HepG2 (cell line): ENCODE results near the gene AQP10. TPM values are rescaled to one million over a fixed set of nuclear protein-coding genes. Genes with fewer than 3 reads are reported as not detected.

Experiments
- BRCA1 ChIP-seq: sonication (generic); formaldehyde crosslinking; IDR thresholded peaks from 2 replicates; pipeline ENCODE4 v1.4.0; 2020; ENCODE audit warnings: missing genetic modification reagents
- CENPX ChIP-seq: sonication (generic); formaldehyde crosslinking; IDR thresholded peaks from 2 replicates; pipeline ENCODE4 v1.9.0; 2021; ENCODE audit warnings: mild to moderate bottlenecking, missing genetic modification reagents, moderate library complexity
- CREB1 ChIP-seq, 2 experiments: fragments of 450-650 bp in 1 of 2; IDR thresholded peaks; 2 replicates each; pipeline ENCODE4 v1.6.1; 2016 to 2017; ENCODE audit warnings: control low read depth in 1 of 2, mild to moderate bottlenecking in 1 of 2, missing compliant biosample characterization in 1 of 2, missing genetic modification characterization in 1 of 2
- CREM ChIP-seq, 2 experiments: sonication (generic) in 1 of 2; formaldehyde crosslinking in 1 of 2; IDR thresholded peaks; 2 replicates each; pipeline versions ENCODE4 v1.4.0 to v1.6.1; 2016 to 2020; ENCODE audit warnings: antibody characterized with exemption in 1 of 2, mild to moderate bottlenecking in 1 of 2, missing genetic modification reagents in 1 of 2
- FOXM1 ChIP-seq: sonication (generic); formaldehyde crosslinking; IDR thresholded peaks from 2 replicates; pipeline ENCODE4 v1.5.0; 2020; ENCODE audit warnings: missing genetic modification reagents
- GATAD2A ChIP-seq: IDR thresholded peaks from 2 replicates; pipeline ENCODE4 v1.6.1; 2016
- HNRNPK ChIP-seq: fragments of 200-400 bp; formaldehyde crosslinking; IDR thresholded peaks from 2 replicates; pipeline ENCODE4 v1.6.1; 2018; ENCODE audit warnings: low read length, low read depth, moderate library complexity, mild to moderate bottlenecking; ENCODE audit not compliant: poor library complexity, severe bottlenecking
- JUN ChIP-seq: sonication (generic); formaldehyde crosslinking; IDR thresholded peaks from 2 replicates; pipeline ENCODE4 v1.4.0; 2020; ENCODE audit warnings: mild to moderate bottlenecking, missing genetic modification reagents
- NCOA2 ChIP-seq: sonication (generic); formaldehyde crosslinking; IDR thresholded peaks from 2 replicates; pipeline ENCODE4 v1.8.0; 2022; ENCODE audit warnings: inconsistent platforms
- NFATC3 ChIP-seq: sonication (generic); formaldehyde crosslinking; IDR thresholded peaks from 2 replicates; pipeline ENCODE4 v1.5.1; 2020; ENCODE audit warnings: mild to moderate bottlenecking, missing genetic modification reagents
- NRL ChIP-seq: sonication (generic); formaldehyde crosslinking; IDR thresholded peaks from 2 replicates; pipeline ENCODE4 v1.5.0; 2020; ENCODE audit warnings: missing genetic modification reagents, mild to moderate bottlenecking, moderate library complexity, borderline replicate concordance
- ONECUT2 ChIP-seq: sonication (generic); formaldehyde crosslinking; IDR thresholded peaks from 2 replicates; pipeline ENCODE4 v1.4.0; 2020; ENCODE audit warnings: missing genetic modification reagents
- PHF20 ChIP-seq: sonication (generic); formaldehyde crosslinking; IDR thresholded peaks from 2 replicates; pipeline ENCODE4 v1.5.0; 2020; ENCODE audit warnings: mild to moderate bottlenecking, missing genetic modification reagents
- SIN3B ChIP-seq: fragments of 150-350 bp; IDR thresholded peaks from 2 replicates; pipeline ENCODE4 v1.6.1; 2014; ENCODE audit warnings: low read length
- SOX13 ChIP-seq, 3 experiments: fragments of 450-650 bp in 1 of 3; sonication (generic) in 1 of 3; formaldehyde crosslinking in 1 of 3; IDR thresholded peaks in 2 of 3; conservative IDR thresholded peaks in 1 of 3; 2 replicates each; pipeline versions ENCODE4 v1.5.0 to v1.6.1; 2016 to 2020; ENCODE audit warnings: antibody characterized with exemption in 1 of 3, mild to moderate bottlenecking in 1 of 3, missing compliant biosample characterization in 1 of 3, missing genetic modification reagents in 1 of 3, moderate library complexity in 1 of 3
- YEATS4 ChIP-seq: sonication (generic); formaldehyde crosslinking; IDR thresholded peaks from 2 replicates; pipeline ENCODE4 v1.4.0; 2020; ENCODE audit warnings: missing genetic modification reagents, borderline replicate concordance
- ZFYVE20 ChIP-seq: sonication (generic); formaldehyde crosslinking; IDR thresholded peaks from 2 replicates; pipeline ENCODE4 v1.8.0; 2023; ENCODE audit warnings: low read depth, mild to moderate bottlenecking, moderate library complexity, missing genetic modification reagents, borderline replicate concordance
- ZNF124 ChIP-seq: sonication (generic); formaldehyde crosslinking; IDR thresholded peaks from 2 replicates; pipeline ENCODE4 v1.4.0; 2020; ENCODE audit warnings: missing genetic modification reagents
- ZNF367 ChIP-seq: sonication (generic); formaldehyde crosslinking; IDR thresholded peaks from 2 replicates; pipeline ENCODE4 v1.4.0; 2020; ENCODE audit warnings: missing genetic modification reagents, borderline replicate concordance
- ZNF7 ChIP-seq: IDR thresholded peaks from 2 replicates; pipeline ENCODE4 v1.6.1; 2016; ENCODE audit warnings: missing biosample characterization, missing genetic modification reagents
- ZNF703 ChIP-seq: sonication (generic); formaldehyde crosslinking; IDR thresholded peaks from 2 replicates; pipeline ENCODE4 v1.5.1; 2020; ENCODE audit warnings: missing genetic modification reagents, mild to moderate bottlenecking, moderate library complexity, borderline replicate concordance
- ZNF883 ChIP-seq: sonication (generic); formaldehyde crosslinking; IDR thresholded peaks from 2 replicates; pipeline ENCODE4 v1.5.1; 2020; ENCODE audit warnings: mild to moderate bottlenecking, missing genetic modification reagents; ENCODE audit errors: not compliant biosample characterization
- polyA plus RNA-seq, 8 experiments: library from polyadenylated mRNA; depleted of rRNA in 3 of 8; stranded (reverse) in 7 of 8; unstranded in 1 of 8; fragments of >200 nt; fragmentation: Illumina TruSeq in 4 of 8; extraction: Trizol in 4 of 8; gene quantifications; 2 replicates each; pipeline versions ENCODE4 v1.2.1 to v1.2.3, GENCODE V29; 2011 to 2016; ENCODE audit warnings: low read depth in 4 of 8, missing spikeins in 1 of 8, mixed read lengths in 1 of 8; ENCODE audit not compliant: insufficient read depth in 1 of 8
- total RNA-seq, 5 experiments: library from RNA; depleted of rRNA; stranded (reverse); fragments of >200 nt; fragmentation: Illumina TruSeq; extraction: Trizol; gene quantifications; 2 replicates each; pipeline ENCODE4 v1.2.3, GENCODE V29; 2016; ENCODE audit warnings: low read depth in 1 of 5
- TF ChIP-seq, protein P1 (sequence below): sonication (generic); formaldehyde crosslinking; IDR thresholded peaks from 2 replicates; pipeline ENCODE4 v1.9.0; 2022; ENCODE audit warnings: low read depth, missing genetic modification reagents
- TF ChIP-seq, protein P2 (sequence below): sonication (generic); formaldehyde crosslinking; IDR thresholded peaks from 2 replicates; pipeline ENCODE4 v1.5.0; 2020; ENCODE audit warnings: missing genetic modification reagents
- TF ChIP-seq, protein P3 (sequence below): sonication (generic); formaldehyde crosslinking; IDR thresholded peaks from 2 replicates; pipeline ENCODE4 v1.4.0; 2020; ENCODE audit warnings: mild to moderate bottlenecking, low read depth, missing genetic modification reagents

Gene AQP10
- total and polyA plus RNA-seq, 2 of the 13 experiments (the other 11 are each of a cell fraction or from before 2014, with no cell fraction given), result 0.30 TPM; not detected in 1

DNA sequence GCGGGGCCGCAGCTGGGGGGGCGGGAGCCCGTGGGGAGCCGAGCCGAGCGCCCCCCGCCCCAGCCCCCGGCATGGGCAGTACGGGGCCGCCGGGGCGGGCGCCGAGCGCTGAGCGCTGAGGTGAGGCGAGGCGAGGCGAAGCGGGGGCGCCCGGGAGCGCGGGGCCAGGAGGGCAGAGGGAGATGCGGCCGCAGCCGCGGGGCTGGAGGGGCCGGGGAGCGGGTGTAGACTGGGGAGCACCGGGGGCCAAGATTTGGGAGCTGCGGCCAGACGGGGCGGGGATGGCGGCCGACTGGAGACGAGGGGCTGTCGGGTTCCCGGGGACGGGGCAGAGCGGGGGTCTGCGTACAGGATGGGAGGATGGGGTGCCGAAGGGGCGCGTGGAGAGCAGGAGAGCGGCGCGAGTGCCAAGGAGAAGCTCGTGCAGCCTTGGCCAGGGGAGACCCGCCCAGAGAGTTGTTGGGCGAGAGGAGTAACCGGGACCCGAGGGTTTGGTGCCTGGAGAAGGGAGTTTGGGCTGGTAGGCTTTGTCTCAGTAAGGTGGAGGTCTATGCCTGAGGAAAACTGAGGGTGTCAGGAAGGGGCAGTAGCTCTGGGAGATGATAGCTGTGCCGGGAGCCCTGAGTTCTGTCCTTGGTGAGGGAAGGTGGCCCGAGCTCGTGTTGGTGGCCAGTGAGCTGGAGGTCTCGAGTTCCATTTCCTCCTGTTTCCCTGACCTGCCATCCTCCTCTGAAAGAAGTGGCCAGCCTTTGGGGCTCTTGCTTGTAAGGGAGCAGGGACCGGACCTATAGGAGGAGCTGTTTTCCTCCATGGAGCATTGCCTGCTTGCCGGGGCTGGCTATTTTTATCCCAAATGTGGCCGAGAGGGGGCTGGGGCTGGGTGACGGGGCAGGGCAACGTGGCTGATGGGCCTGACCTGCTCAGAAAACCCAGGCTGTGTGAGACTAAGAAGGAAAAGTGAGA is 5.0 kb downstream of the AQP10 start (continued):
- no peak for TF ChIP-seq CENPX
- TF ChIP-seq BRCA1, result no peak
- no peak for TF ChIP-seq SIN3B
- TF ChIP-seq HNRNPK, result no peak
- TF ChIP-seq ZNF367, result no peak
- no peak for TF ChIP-seq CREM (IDR thresholded peaks at IDR 0.05)
- TF ChIP-seq CREM (CRISPR knock-in tag; IDR thresholded peaks at IDR 0.05), result no peak
- no peak for TF ChIP-seq ZFYVE20 (CRISPR knock-in tag)
- no peak for TF ChIP-seq ZNF7 (CRISPR knock-in tag)
- TF ChIP-seq FOXM1 (CRISPR knock-in tag), result no peak
- TF ChIP-seq PHF20, result peak; percentile 25; the same call in 1 of the 2 replicates
- no peak for TF ChIP-seq NCOA2
- TF ChIP-seq, protein P1, sequence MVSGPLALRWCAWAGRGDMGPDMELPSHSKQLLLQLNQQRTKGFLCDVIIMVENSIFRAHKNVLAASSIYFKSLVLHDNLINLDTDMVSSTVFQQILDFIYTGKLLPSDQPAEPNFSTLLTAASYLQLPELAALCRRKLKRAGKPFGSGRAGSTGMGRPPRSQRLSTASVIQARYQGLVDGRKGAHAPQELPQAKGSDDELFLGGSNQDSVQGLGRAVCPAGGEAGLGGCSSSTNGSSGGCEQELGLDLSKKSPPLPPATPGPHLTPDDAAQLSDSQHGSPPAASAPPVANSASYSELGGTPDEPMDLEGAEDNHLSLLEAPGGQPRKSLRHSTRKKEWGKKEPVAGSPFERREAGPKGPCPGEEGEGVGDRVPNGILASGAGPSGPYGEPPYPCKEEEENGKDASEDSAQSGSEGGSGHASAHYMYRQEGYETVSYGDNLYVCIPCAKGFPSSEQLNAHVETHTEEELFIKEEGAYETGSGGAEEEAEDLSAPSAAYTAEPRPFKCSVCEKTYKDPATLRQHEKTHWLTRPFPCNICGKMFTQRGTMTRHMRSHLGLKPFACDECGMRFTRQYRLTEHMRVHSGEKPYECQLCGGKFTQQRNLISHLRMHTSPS (CRISPR knock-in tag), result no peak
- no peak for TF ChIP-seq GATAD2A (CRISPR knock-in tag)
- TF ChIP-seq, protein P2, sequence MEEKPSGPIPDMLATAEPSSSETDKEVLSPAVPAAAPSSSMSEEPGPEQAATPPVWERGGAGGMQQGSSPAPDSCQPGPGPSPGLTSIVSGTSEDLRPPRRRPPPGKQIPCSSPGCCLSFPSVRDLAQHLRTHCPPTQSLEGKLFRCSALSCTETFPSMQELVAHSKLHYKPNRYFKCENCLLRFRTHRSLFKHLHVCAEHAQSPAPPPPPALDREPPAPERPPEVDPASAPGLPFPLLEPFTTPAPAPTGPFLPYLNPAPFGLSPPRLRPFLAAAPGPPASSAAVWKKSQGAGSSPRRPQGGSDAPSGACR (CRISPR knock-in tag), result no peak
- TF ChIP-seq ZNF883, result no peak
- TF ChIP-seq YEATS4 (CRISPR knock-in tag), result no peak
- TF ChIP-seq JUN (CRISPR knock-in tag), result no peak
- TF ChIP-seq, protein P3, sequence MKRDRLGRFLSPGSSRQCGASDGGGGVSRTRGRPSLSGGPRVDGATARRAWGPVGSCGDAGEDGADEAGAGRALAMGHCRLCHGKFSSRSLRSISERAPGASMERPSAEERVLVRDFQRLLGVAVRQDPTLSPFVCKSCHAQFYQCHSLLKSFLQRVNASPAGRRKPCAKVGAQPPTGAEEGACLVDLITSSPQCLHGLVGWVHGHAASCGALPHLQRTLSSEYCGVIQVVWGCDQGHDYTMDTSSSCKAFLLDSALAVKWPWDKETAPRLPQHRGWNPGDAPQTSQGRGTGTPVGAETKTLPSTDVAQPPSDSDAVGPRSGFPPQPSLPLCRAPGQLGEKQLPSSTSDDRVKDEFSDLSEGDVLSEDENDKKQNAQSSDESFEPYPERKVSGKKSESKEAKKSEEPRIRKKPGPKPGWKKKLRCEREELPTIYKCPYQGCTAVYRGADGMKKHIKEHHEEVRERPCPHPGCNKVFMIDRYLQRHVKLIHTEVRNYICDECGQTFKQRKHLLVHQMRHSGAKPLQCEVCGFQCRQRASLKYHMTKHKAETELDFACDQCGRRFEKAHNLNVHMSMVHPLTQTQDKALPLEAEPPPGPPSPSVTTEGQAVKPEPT (CRISPR knock-in tag), result no peak
- no peak for TF ChIP-seq ONECUT2 (CRISPR knock-in tag)
- no peak for TF ChIP-seq ZNF124 (CRISPR knock-in tag)
- TF ChIP-seq CREB1 (IDR thresholded peaks at IDR 0.05), result no peak
- no peak for TF ChIP-seq CREB1 (CRISPR knock-in tag; IDR thresholded peaks at IDR 0.05)
- no peak for TF ChIP-seq NFATC3
- no peak for TF ChIP-seq ZNF703 (CRISPR knock-in tag)
- no peak for TF ChIP-seq SOX13 (IDR thresholded peaks at IDR 0.05)
- peak in 1 of 2 experiments; percentile 12; a peak in 1 of 4 replicates for TF ChIP-seq SOX13 (CRISPR knock-in tag; conservative IDR thresholded peaks at IDR 0.05 in 1 of 2, IDR thresholded peaks at IDR 0.05 in 1 of 2)
- no peak for TF ChIP-seq NRL (CRISPR knock-in tag)
